GM20000 (cell line): ENCODE data around the gene IPO8.
"Not testable (repeated sequence)": the region's sequence is repeated elsewhere in the genome, so short reads cannot be mapped to it uniquely, and the experiment has no call there.

Experiments used
- DNase-seq: peaks from one replicate; pipeline ENCODE4 v3.0.0; 2012; ENCODE audit warnings: low spot score
- CTCF ChIP-seq: IDR thresholded peaks from 2 replicates; pipeline ENCODE4 v1.5.1; 2012; ENCODE audit warnings: mild to moderate bottlenecking, control low read depth; ENCODE audit errors: extremely low read depth, missing control alignments

The IPO8 gene

GRCh38 chr12:30602678-30603077 is 93.0 kb downstream of the IPO8 start:
- TF ChIP-seq CTCF = no peak
- DNase-seq = no peak

- no peak for DNase-seq
- no peak for TF ChIP-seq CTCF
Observed at GRCh38 chr12:30599608-30600007, 96.1 kb downstream of the IPO8 start.

GRCh38 chr12:30598889-30599288 is 96.8 kb downstream of the IPO8 start:
- no peak for DNase-seq
- no peak for TF ChIP-seq CTCF

- TF ChIP-seq CTCF = no peak
- DNase-seq = no peak
Observed at GRCh38 chr12:30595742-30596141, 99.9 kb downstream of the IPO8 start.

GRCh38 chr12:30594509-30594908 is 101.2 kb downstream of the IPO8 start:
- no peak for TF ChIP-seq CTCF
- no peak for DNase-seq

GRCh38 chr12:30588572-30588971 is 107.1 kb downstream of the IPO8 start:
- not testable (repeated sequence) for DNase-seq

- no peak for TF ChIP-seq CTCF
- no peak for DNase-seq
Observed at GRCh38 chr12:30587782-30588181, 107.9 kb downstream of the IPO8 start.

GRCh38 chr12:30585877-30586276 is 109.8 kb downstream of the IPO8 start:
- no peak for DNase-seq

More at GRCh38 chr12:30585877-30586276, 109.8 kb downstream of the IPO8 start:
- TF ChIP-seq CTCF = no peak
